ENCODE results near the gene IMP4. TPM values are rescaled to one million over a fixed set of nuclear protein-coding genes. Genes with fewer than 3 reads are reported as not detected.

The IMP4 gene
- total and polyA plus RNA-seq, 2 of the 4 experiments (the other 2 are of a cell fraction) = 154 to 169 TPM

DNA sequence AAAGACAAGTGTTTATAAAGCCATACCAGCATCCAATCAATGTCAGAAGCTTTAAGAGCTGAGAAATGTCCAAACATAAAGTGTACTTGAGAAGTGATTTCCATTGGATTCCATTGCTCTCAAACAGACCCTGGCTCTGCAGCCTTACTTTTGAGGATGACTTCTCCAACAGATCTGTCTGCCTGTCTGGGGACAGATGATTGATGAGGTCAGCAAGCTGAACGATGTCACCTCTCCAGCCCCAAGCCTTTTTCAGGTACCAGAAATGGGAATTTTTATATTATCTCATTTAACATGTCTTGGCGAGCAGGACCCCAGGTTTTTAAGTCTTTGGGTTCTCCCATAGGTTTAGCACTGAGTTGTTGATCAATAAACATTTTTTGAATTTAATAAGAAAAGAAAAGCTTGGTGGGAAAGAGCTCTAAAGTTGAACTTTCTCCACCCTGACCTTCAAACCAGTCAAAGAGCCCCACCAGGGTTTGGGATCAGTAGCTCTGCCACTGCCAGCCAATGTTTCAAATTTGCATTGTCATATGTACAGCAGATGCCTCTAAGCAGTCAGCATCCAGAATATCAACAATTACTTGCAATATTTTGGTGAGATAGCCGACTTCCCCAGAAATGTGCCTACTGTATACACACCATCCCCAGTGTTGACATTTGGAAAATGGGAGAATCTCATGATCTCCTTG lies 35.7 kb downstream of the IMP4 start:
- H4K91ac ChIP-seq (ENCODE audit: insufficient read depth, low read depth, low read length) = no peak overlapping the region
- H3K9ac ChIP-seq (ENCODE audit: low read depth, low read length) = no peak overlapping the region
- peaks cover 12% of the 10 kb centered on the region for H3K36me3 ChIP-seq (ENCODE audit: control insufficient read depth, insufficient read depth, low read length)
- H3K27ac ChIP-seq (ENCODE audit: insufficient read depth, low read length) = no peak overlapping the region
- TF ChIP-seq RFX5 (IDR thresholded peaks at IDR 0.05; ENCODE audit: low read depth, low read length) = no peak
- TF ChIP-seq, protein P1, sequence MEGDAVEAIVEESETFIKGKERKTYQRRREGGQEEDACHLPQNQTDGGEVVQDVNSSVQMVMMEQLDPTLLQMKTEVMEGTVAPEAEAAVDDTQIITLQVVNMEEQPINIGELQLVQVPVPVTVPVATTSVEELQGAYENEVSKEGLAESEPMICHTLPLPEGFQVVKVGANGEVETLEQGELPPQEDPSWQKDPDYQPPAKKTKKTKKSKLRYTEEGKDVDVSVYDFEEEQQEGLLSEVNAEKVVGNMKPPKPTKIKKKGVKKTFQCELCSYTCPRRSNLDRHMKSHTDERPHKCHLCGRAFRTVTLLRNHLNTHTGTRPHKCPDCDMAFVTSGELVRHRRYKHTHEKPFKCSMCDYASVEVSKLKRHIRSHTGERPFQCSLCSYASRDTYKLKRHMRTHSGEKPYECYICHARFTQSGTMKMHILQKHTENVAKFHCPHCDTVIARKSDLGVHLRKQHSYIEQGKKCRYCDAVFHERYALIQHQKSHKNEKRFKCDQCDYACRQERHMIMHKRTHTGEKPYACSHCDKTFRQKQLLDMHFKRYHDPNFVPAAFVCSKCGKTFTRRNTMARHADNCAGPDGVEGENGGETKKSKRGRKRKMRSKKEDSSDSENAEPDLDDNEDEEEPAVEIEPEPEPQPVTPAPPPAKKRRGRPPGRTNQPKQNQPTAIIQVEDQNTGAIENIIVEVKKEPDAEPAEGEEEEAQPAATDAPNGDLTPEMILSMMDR (conservative IDR thresholded peaks at IDR 0.05; ENCODE audit: low read depth, low read length) = no peak
- no peak for TF ChIP-seq CEBPB (IDR thresholded peaks at IDR 0.05; ENCODE audit: low read depth, low read length)
- TF ChIP-seq, protein P2, sequence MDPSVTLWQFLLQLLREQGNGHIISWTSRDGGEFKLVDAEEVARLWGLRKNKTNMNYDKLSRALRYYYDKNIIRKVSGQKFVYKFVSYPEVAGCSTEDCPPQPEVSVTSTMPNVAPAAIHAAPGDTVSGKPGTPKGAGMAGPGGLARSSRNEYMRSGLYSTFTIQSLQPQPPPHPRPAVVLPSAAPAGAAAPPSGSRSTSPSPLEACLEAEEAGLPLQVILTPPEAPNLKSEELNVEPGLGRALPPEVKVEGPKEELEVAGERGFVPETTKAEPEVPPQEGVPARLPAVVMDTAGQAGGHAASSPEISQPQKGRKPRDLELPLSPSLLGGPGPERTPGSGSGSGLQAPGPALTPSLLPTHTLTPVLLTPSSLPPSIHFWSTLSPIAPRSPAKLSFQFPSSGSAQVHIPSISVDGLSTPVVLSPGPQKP (IDR thresholded peaks at IDR 0.05; ENCODE audit: borderline replicate concordance, low read depth, low read length) = no peak
- no peak for TF ChIP-seq NFE2L2 (IDR thresholded peaks at IDR 0.05; ENCODE audit: low read depth, low read length)
- TF ChIP-seq RAD21 (IDR thresholded peaks at IDR 0.05; ENCODE audit: low read length) = no peak
- no peak for TF ChIP-seq MXI1 (IDR thresholded peaks at IDR 0.05; ENCODE audit: borderline replicate concordance, low read depth, low read length)
- TF ChIP-seq FOS (IDR thresholded peaks at IDR 0.05; ENCODE audit: low read depth, low read length) = no peak
- no peak for TF ChIP-seq BHLHE40 (IDR thresholded peaks at IDR 0.05; ENCODE audit: low read depth, low read length)
- TF ChIP-seq, protein P3, sequence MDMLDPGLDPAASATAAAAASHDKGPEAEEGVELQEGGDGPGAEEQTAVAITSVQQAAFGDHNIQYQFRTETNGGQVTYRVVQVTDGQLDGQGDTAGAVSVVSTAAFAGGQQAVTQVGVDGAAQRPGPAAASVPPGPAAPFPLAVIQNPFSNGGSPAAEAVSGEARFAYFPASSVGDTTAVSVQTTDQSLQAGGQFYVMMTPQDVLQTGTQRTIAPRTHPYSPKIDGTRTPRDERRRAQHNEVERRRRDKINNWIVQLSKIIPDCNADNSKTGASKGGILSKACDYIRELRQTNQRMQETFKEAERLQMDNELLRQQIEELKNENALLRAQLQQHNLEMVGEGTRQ (IDR thresholded peaks at IDR 0.05; ENCODE audit: low read depth, low read length) = no peak
- no peak for TF ChIP-seq POLR2A (IDR thresholded peaks at IDR 0.05; ENCODE audit: low read depth, low read length)
- TF ChIP-seq SMC3 (IDR thresholded peaks at IDR 0.05; ENCODE audit: low read depth, low read length) = no peak
- TF ChIP-seq CHD1 (IDR thresholded peaks at IDR 0.05; ENCODE audit: low read depth, low read length) = no peak
- no peaks in the 10 kb centered on the region for H3K27me3 ChIP-seq (ENCODE audit: control insufficient read depth, insufficient read depth, low read length)
- H2AFZ ChIP-seq (replicated peaks; ENCODE audit: low read length, poor library complexity) = no peak overlapping the region
- H4K8ac ChIP-seq (ENCODE audit: low read depth in 2 of 2, low read length in 2 of 2) = no peak overlapping the region
- no CpG with 5 or more reads among the region's 3 CpGs for WGBS, 2 experiments (ENCODE audit: extremely low coverage in 2 of 2, insufficient read length in 1 of 2)
- no peak overlapping the region for H4K5ac ChIP-seq (ENCODE audit: low read depth, low read length)
- no peak overlapping the region for H3K56ac ChIP-seq (ENCODE audit: extremely low read depth, insufficient read depth, low read length)
- DNase-seq (no peak), ATAC-seq (ENCODE audit: low read depth) (no peak)
- BruUV-seq (replicated peaks) = no TSS peak
- H3K18ac ChIP-seq (ENCODE audit: low read depth, low read length) = no peak overlapping the region
- no peak overlapping the region for H2AK9ac ChIP-seq (replicated peaks; ENCODE audit: low read depth, low read length, poor library complexity)
- H3K4me1 ChIP-seq (ENCODE audit: control insufficient read depth, insufficient read depth, low read length) = peaks cover 9% of the 10 kb centered on the region; the same call in 1 of the 2 replicates
- no peak overlapping the region for H3K4ac ChIP-seq (ENCODE audit: low read depth, low read length)
- H3K9me3 ChIP-seq (ENCODE audit: control insufficient read depth, insufficient read depth, low read length) = no peaks in the 10 kb centered on the region
- H3K4me2 ChIP-seq (ENCODE audit: low read depth, low read length) = no peak overlapping the region
- peaks cover 33 to 84% of the 10 kb centered on the region in 2 experiments for H3K79me1 ChIP-seq (ENCODE audit: low read depth in 1 of 2, low read length in 2 of 2)
- peaks cover 24% of the 10 kb centered on the region for H3K9me1 ChIP-seq (ENCODE audit: insufficient read depth, low read length)
- dilution Hi-C loops (cut with HindIII; ENCODE audit: low sequenced_read_pairs, unreplicated experiment) = no loop called here
- intact Hi-C loops (cut with micrococcal nuclease) = no loop called here
- in situ Hi-C loops (cut with MboI; ENCODE audit: low sequenced_read_pairs) = no loop called here
- ChIA-PET CTCF (no interaction called here), POLR2A (ENCODE audit: unreplicated experiment) (interaction anchor here (0.6 kb wide), 1 partner anchor 16 kb away, joined by 3 read pairs; no protein-coding TSS in a partner anchor)
- no peak overlapping the region for H2BK15ac ChIP-seq (ENCODE audit: low read depth, low read length)
- peaks cover 3% of the 10 kb centered on the region for H4K20me1 ChIP-seq (ENCODE audit: insufficient read depth, low read length)
- H2AK5ac ChIP-seq (ENCODE audit: low read depth, low read length) = no peak overlapping the region
- no peak overlapping the region for H2BK20ac ChIP-seq (ENCODE audit: low read depth, low read length)
- H3K4me3 ChIP-seq (ENCODE audit: insufficient read depth, low read depth, low read length) = no peak overlapping the region
- no peak overlapping the region for H2BK120ac ChIP-seq (ENCODE audit: low read depth, low read length)
- no peak overlapping the region for H2BK5ac ChIP-seq (ENCODE audit: low read depth, low read length, poor library complexity, severe bottlenecking)
- H3K14ac ChIP-seq (replicated peaks; ENCODE audit: low read depth, low read length) = no peak overlapping the region
- H3K23ac ChIP-seq (ENCODE audit: low read depth, low read length) = no peak overlapping the region
